GM19238 (cell line): ENCODE data around the gene SAP30.

ENCODE experiments used
- DNase-seq: peaks from one replicate; pipeline ENCODE4 v3.0.0; 2011; ENCODE audit warnings: low spot score; ENCODE audit not compliant: insufficient read length

Gene SAP30

GRCh38 chr4:173367285-173367684, 3.5 kb upstream of the SAP30 start:
- no peak for DNase-seq

DNA sequence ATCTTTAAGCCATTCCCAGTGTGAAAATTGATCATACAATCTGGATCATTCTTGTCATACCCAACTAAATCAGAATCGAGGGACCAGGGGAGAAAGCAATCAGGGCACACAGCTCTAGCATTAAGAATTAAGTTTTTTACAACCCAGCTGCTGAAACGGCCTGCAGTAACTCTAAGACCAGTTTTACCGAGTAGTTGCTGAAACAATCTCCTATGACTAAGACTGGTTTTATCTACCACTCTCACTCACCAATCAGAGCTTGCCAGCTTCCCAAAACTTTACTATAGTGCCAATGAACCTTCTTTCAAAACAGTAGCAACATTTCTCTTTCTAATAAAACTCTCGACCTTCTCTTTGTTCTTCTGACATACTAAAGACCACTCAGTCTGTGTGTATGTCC, 2.8 kb upstream of the SAP30 start:
- no peak for DNase-seq

DNA sequence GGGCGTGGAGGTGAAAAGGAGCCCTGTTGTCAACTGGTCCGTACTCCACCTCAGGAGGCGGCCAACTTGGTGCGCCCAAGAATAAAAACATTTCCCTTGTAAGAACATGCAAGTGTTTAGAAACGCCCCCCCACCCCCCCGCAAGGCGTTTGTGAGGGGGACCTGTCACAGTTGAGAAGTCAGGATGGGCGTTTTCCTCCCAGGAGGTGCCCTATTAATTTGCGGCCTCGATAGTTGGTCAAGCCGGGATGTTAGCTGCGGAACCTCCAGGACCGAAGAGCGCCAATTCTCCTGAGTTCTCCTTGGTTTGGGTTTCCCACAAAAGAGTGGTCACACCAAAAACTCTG, 651 bp upstream of the SAP30 start:
- no peak for DNase-seq

GRCh38 chr4:173371292-173372192, 788 bp downstream of the SAP30 start:
- DNase-seq = peak; percentile 34

DNA sequence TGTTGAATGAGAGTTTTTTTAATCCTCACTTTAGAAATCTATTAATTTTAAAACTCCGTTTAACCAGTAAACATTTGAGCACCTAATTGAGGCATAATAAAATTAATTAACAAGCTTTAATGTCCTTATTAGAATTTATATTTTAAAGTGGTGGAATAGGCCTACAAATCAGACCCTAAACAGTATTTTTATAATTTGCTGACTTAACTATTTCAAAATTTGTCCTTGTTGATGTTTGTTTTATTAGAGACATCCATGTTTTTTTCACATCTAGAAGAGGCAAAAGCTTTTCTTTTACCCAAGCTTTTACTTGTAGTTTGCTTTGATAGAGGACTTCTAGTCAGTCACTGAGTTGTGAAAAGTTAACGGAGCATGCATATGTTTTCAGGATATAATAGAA, 3.8 kb downstream of the SAP30 start:
- no peak for DNase-seq

DNA sequence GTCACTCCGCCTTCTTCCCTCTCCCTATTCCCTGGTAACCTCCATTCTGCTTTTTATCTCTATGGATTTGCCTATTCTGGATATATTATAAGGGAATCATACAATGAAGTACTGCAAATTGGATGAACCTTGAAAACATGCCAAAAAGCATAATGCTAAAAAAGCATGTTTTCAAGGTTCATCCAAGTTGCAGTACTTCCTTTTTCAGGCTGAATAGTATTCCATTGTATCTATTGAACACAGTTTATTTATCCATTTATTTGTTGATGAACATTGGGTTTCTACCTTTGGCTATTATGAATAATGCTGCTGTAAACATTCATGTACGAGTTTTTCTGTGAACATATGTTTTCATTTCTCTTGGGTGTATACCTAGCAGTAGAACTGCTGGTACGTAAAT, 9.2 kb downstream of the SAP30 start:
- DNase-seq = no peak

- no peak for DNase-seq
Observed at GRCh38 chr4:173380987-173381386, 10.2 kb downstream of the SAP30 start.

- DNase-seq = no peak
Observed at GRCh38 chr4:173381610-173382009, 10.9 kb downstream of the SAP30 start.

DNA sequence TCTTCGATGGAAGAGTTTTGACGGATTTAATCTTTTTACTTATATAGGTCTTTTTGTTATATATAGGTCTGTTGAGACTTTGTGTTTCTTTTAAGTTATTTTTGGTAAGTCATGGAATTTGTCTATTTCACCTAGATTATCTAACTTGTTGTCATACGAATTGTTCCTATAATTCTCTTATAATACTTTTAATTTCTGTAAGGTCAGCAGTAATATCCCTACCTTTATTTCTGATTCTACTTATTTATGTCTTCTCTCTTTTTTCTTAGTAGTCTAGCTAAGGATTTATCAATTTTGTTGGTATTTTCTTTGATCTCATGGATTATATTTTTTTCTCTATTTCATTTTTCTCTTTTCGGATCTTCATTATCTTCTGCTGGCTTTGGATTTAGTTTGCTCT, 11.6 kb downstream of the SAP30 start:
- DNase-seq = no peak

DNA sequence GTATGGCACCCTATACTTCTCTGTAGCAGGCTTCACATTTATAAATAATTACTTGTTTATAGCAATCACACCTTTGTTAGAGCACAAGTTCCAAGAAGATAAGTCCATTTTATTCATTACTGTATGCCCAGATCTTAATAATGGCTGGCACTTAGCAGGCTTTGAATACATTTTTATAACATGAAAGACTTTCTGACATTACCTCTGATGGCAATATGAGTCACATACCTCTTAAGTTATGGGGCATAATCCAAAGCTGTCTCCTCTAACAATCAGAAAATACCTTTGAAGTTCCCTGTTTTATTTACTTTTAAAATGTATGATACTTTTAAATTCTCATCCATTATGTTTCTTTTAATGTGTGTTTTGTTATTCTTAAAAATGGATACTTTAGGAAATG, 16.0 kb downstream of the SAP30 start:
- DNase-seq = no peak

GRCh38 chr4:173391701-173392100, 20.9 kb downstream of the SAP30 start:
- no peak for DNase-seq

DNA sequence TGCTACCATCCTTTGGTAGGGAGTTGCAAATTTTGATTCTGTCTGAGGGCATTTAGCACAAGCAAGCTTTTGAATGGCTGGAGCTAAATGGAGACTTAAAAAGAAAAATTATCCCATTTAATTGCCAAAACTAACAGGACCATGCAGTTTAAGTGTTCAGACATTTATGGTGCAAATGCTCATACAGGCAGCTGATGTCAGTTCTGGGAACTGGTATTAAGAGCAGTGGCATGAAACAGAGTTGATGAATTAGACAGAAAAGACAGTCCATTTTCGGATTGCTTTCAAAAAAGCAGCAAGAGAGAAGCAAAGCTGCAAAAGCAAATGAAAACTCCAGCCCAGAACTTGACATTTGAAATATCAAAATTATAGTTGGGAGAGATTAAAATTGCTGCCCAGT, 26.9 kb downstream of the SAP30 start:
- no peak for DNase-seq

DNA sequence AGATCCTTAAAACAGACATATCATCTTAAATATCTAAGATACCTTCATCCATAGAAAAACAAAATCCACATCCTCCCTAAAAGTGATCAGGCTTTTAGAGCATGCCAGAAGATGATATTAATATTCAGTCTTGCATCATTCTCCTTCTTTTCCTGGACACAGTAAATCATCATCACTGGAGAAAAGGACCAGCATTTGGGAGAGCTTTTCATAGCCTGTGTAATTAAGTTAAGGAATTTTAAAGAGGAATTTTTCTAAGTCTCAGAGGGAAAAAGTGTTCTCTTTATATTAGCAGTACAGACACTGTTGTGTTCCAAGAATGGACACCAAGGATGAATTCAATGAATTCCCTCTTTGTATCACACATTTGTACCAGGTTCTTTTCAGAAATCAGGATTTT, 27.5 kb downstream of the SAP30 start:
- DNase-seq = no peak

- DNase-seq = no peak
Observed at GRCh38 chr4:173398779-173399415, 28.1 kb downstream of the SAP30 start, which contains the start of gene SCRG1. Gene SCRG1 (minus strand): TSS chr4:173399116. CDS start chr4:173391414, 7,702 bp downstream.

DNA sequence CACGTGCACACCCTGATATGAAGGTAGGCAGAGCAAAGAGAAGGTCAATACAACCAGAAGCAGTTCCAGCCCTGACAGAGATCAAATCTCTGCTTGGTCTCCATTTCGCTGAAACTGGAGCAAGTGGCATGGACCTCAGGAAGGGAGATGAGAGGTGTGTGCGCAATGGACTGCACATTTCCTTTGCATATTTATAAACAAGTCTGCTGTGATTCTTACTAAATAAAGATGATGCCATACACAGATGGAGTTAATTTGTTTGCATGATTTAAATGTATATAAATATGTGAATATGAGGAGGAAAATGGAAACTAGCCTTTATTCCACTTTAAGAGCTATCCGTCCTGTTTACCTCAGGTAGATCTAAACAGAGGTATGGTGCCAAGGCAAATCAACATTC, 30.3 kb downstream of the SAP30 start:
- DNase-seq = no peak

- no peak for DNase-seq
Observed at GRCh38 chr4:173403051-173403450, 32.3 kb downstream of the SAP30 start.

- no peak for DNase-seq
Observed at GRCh38 chr4:173404296-173404865, 33.6 kb downstream of the SAP30 start.

- no peak for DNase-seq
Observed at GRCh38 chr4:173405840-173406606, 35.3 kb downstream of the SAP30 start.

GRCh38 chr4:173410079-173410478, 39.3 kb downstream of the SAP30 start:
- no peak for DNase-seq

GRCh38 chr4:173411106-173411693, 40.4 kb downstream of the SAP30 start:
- DNase-seq = no peak

GRCh38 chr4:173413036-173413435, 42.3 kb downstream of the SAP30 start:
- no peak for DNase-seq
